ENCODE measurements around the gene TUBA8. TPM values are rescaled to one million over a fixed set of nuclear protein-coding genes. Genes with fewer than 3 reads are reported as not detected.

TUBA8 gene
- total RNA-seq, 4 donors from 2014 or later: 1.3 to 12.9 (median 7.6) TPM

DNA sequence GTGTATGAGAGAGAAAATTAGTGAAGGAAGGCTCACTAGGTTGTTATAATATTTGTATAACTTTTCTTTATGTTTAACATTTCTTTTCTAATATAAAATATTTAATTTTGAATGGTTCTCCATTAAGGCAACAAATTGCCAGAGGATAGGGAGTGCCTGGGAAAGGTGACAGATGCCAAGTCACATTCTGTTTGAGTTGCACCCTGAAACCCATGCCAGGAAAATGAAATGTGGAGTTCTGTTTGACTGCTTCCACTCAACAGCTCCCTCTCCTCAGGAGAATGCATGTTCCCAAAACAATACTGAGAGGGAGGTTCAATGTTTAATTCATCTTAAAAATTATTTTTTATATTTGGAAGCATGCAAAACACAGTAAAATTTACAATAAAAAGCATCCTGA is 33.5 kb downstream of the TUBA8 start:
- H3K36me3 ChIP-seq: no peaks in the 10 kb centered on the region
- H3K4me1 ChIP-seq: peaks cover 0 to 28% (median 0%) of the 10 kb centered on the region in 3 donors
- TF ChIP-seq, protein P1, sequence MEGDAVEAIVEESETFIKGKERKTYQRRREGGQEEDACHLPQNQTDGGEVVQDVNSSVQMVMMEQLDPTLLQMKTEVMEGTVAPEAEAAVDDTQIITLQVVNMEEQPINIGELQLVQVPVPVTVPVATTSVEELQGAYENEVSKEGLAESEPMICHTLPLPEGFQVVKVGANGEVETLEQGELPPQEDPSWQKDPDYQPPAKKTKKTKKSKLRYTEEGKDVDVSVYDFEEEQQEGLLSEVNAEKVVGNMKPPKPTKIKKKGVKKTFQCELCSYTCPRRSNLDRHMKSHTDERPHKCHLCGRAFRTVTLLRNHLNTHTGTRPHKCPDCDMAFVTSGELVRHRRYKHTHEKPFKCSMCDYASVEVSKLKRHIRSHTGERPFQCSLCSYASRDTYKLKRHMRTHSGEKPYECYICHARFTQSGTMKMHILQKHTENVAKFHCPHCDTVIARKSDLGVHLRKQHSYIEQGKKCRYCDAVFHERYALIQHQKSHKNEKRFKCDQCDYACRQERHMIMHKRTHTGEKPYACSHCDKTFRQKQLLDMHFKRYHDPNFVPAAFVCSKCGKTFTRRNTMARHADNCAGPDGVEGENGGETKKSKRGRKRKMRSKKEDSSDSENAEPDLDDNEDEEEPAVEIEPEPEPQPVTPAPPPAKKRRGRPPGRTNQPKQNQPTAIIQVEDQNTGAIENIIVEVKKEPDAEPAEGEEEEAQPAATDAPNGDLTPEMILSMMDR (IDR thresholded peaks at IDR 0.05): no peak
- no peak for TF ChIP-seq EP300 (IDR thresholded peaks at IDR 0.05)
- TF ChIP-seq POLR2A (IDR thresholded peaks at IDR 0.05): no peak
- no peak for TF ChIP-seq POLR2AphosphoS5 (IDR thresholded peaks at IDR 0.05)
- no peak for ATAC-seq
- H3K27me3 ChIP-seq: no peaks in the 10 kb centered on the region
- no peaks in the 10 kb centered on the region for H3K9me3 ChIP-seq
- H3K27ac ChIP-seq: no peak overlapping the region
- H3K4me3 ChIP-seq: no peak overlapping the region

DNA sequence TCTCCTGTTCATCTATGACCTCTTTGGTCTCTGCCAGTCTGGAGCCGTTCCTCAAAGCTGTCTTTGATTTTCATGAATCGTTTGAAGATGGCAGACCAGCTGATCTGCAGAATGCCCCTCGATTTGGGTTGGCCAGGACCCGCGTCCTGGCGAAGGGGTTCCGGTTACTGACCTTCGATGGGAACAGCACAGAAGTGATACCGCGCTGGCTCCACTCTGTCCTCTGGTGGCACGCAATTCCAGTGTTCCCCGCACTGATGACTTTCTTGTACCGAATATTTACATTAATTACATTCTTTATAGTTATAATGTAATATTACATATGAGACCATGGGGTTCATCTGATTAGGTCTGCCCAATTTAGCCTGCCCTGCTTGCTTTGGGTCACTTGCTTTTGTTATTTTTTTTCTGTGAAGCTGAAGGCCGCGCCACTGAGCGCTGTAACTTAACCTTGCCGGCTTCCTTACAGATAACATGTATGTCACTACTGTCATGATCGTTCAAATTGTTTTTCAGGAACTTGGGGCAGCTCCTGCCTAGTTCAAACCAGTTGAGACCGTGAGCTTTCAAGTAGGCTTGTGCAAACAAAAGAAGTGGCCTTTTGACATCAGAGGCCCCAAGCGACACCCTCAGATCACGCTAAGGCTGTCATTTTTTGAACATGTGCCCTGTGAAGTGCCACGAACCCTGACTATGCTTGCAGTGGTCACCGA is 35.2 kb downstream of the TUBA8 start:
- TF ChIP-seq POLR2A (IDR thresholded peaks at IDR 0.05) (no peak), POLR2AphosphoS5 (IDR thresholded peaks at IDR 0.05) (no peak), EP300 (IDR thresholded peaks at IDR 0.05) (no peak)
- TF ChIP-seq, protein P1 (IDR thresholded peaks at IDR 0.05): no peak
- Histone ChIP-seq H3K27ac (peak overlapping the region in 2 of 4 donors; percentile 12 to 56), H3K9me3 (no peaks in the 10 kb centered on the region), H3K27me3 (no peaks in the 10 kb centered on the region), H3K4me1 (peaks cover 0 to 38% (median 3%) of the 10 kb centered on the region in 3 donors), H3K36me3 (no peaks in the 10 kb centered on the region), H3K4me3 (no peak overlapping the region)
- no peak for ATAC-seq
- WGBS, 2 donors (ENCODE audit: low coverage in 1 of 2): 70 to 82% methylated on average over 11 to 17 of the region's 23 CpGs

DNA sequence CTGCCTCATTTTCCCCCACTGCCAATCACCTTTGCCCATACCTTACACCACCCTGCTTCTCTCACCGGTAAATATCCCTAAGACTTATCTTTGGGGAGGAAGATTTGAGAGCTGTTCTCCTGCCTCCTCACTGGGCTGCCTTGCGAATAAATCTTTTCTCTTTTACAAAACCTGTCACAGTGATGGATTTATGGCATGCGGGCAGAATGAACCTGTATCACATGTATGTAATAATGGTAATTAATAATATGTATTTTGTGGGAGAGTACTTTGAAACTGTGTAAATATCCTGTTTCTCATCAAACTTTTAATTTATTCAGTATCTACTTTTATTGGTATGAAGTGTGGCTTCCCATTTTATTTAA is 35.8 kb downstream of the TUBA8 start:
- Histone ChIP-seq H3K9me3 (no peaks in the 10 kb centered on the region), H3K4me1 (peaks cover 0 to 43% (median 3%) of the 10 kb centered on the region in 3 donors), H3K36me3 (no peaks in the 10 kb centered on the region), H3K4me3 (no peak overlapping the region), H3K27ac (peak overlapping the region in 2 of 4 donors; percentile 12 to 56), H3K27me3 (no peaks in the 10 kb centered on the region)
- TF ChIP-seq, protein P1 (IDR thresholded peaks at IDR 0.05): no peak
- TF ChIP-seq POLR2A (IDR thresholded peaks at IDR 0.05): no peak
- TF ChIP-seq POLR2AphosphoS5 (IDR thresholded peaks at IDR 0.05): no peak
- no peak for TF ChIP-seq EP300 (IDR thresholded peaks at IDR 0.05)
- WGBS, 2 donors (ENCODE audit: low coverage in 1 of 2): 74 to 89% methylated on average over 3 of the region's 3 CpGs
- ATAC-seq: no peak

DNA sequence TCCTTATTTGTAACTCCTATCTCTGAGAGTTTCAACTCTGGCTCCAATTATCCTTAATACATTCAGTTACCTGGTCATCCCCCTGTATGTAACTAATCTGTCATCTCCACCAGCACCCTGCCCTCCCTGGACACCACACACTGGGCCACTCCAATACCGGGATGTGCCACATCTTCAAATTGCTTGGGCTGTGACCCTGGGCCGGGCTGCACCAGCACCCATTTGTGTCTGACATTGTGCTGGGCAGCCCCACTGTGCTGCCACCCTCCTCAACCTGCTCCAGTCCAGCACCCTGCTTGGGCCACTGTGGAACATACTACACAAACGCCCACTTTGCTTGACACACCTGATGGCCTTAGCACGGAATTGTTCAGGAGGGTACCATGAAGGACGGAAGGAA is 37.2 kb downstream of the TUBA8 start:
- H3K9me3 ChIP-seq: no peaks in the 10 kb centered on the region
- no peak for ATAC-seq
- peaks cover 0 to 44% (median 3%) of the 10 kb centered on the region in 3 donors for H3K4me1 ChIP-seq
- TF ChIP-seq EP300 (IDR thresholded peaks at IDR 0.05): no peak
- TF ChIP-seq POLR2A (IDR thresholded peaks at IDR 0.05): no peak
- TF ChIP-seq, protein P1 (IDR thresholded peaks at IDR 0.05): no peak
- TF ChIP-seq POLR2AphosphoS5 (IDR thresholded peaks at IDR 0.05): no peak
- H3K4me3 ChIP-seq: no peak overlapping the region
- H3K27me3 ChIP-seq: no peaks in the 10 kb centered on the region
- peak overlapping the region in 2 of 4 donors; percentile 51 to 56 for H3K27ac ChIP-seq
- 91 to 97% methylated on average over 4 to 5 of the region's 5 CpGs for WGBS, 2 donors (ENCODE audit: low coverage in 1 of 2)
- H3K36me3 ChIP-seq: no peaks in the 10 kb centered on the region

DNA sequence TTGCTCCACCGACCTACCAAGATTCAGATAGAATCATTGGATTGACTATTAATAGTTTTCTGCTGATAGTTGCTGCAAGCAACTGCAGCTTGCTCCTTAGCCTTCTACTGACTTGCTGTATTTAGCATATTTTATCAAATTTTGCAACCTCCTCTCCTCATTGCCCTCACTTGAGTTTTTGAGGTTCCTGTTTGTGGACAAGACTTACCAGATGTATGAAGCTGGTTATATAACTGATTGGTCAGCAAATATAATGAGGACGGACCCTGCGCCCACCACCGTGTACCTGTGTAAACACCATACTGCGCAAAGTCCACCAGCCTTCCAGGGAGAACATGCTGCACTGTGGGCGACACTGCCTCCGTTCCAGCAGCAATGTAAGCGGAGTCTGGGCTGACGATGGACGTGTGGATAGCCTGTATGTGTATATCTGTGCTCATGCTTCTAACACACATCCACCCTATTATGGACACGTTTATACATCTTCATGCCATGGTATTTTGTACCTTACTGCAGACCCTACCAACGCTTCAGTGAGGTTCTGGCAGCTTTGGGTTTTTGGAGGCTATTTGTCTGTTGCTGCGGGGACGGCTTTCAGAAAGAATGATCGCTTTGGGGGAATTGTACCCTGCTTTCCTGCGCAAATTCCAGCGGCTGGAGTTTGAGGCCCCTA is 37.8 kb downstream of the TUBA8 start:
- no peaks in the 10 kb centered on the region for H3K36me3 ChIP-seq
- no peak overlapping the region for H3K4me3 ChIP-seq
- no peaks in the 10 kb centered on the region for H3K9me3 ChIP-seq
- H3K4me1 ChIP-seq: peaks cover 0 to 44% (median 3%) of the 10 kb centered on the region in 3 donors
- no peaks in the 10 kb centered on the region for H3K27me3 ChIP-seq
- 90 to 95% methylated on average over 10 to 16 of the region's 17 CpGs for WGBS, 2 donors (ENCODE audit: low coverage in 1 of 2)
- ATAC-seq: no peak
- TF ChIP-seq, protein P1 (IDR thresholded peaks at IDR 0.05): no peak
- TF ChIP-seq EP300 (IDR thresholded peaks at IDR 0.05): no peak
- TF ChIP-seq POLR2A (IDR thresholded peaks at IDR 0.05): no peak
- no peak for TF ChIP-seq POLR2AphosphoS5 (IDR thresholded peaks at IDR 0.05)
- peak overlapping the region in 1 of 4 donors; percentile 51 for H3K27ac ChIP-seq

Measured in gastroesophageal sphincter (tissue), 4 donors.